SKM-1 (cell line): Measurements from ENCODE around the gene DNAH14.
"Not testable (repeated sequence)": the region's sequence is repeated elsewhere in the genome, so short reads cannot be mapped to it uniquely, and the experiment has no call there.

Experiments used
- DNase-seq: peaks from one replicate; lab custom pipeline; 2025; ENCODE audit not compliant: unreplicated experiment; lab: John Stamatoyannopoulos, UW

DNAH14 gene

GRCh38 chr1:224929335-224930237, at the start of gene DNAH14:
Gene DNAH14, plus strand, starts transcription at chr1:224929675. Its CDS starts 23,028 bp downstream, at chr1:224952703.
- peak; percentile 84 for DNase-seq

GRCh38 chr1:224880593-224881307, 48.7 kb upstream of the DNAH14 start:
- no peak for DNase-seq

- not testable (repeated sequence) for DNase-seq
Measured at GRCh38 chr1:224881308-224881692, 48.2 kb upstream of the DNAH14 start.

- no peak for DNase-seq
Measured at GRCh38 chr1:224881762-224882211, 47.7 kb upstream of the DNAH14 start.

GRCh38 chr1:224882264-224882663, 47.2 kb upstream of the DNAH14 start:
- no peak for DNase-seq

- DNase-seq, result no peak
Measured at GRCh38 chr1:224883091-224883490, 46.4 kb upstream of the DNAH14 start.

GRCh38 chr1:224884361-224884801, 45.1 kb upstream of the DNAH14 start:
- DNase-seq, result no peak

- DNase-seq, result not testable (repeated sequence)
Measured at GRCh38 chr1:224885376-224885775, 44.1 kb upstream of the DNAH14 start.

- peak; percentile 35 for DNase-seq
Measured at GRCh38 chr1:224894915-224895314, 34.6 kb upstream of the DNAH14 start.

- no peak for DNase-seq
Measured at GRCh38 chr1:224896130-224896781, 33.2 kb upstream of the DNAH14 start.

- DNase-seq, result no peak
Measured at GRCh38 chr1:224897529-224898327, 31.7 kb upstream of the DNAH14 start.

- no peak for DNase-seq
Measured at GRCh38 chr1:224898937-224899336, 30.5 kb upstream of the DNAH14 start.

- no peak for DNase-seq
Measured at GRCh38 chr1:224900062-224900630, 29.3 kb upstream of the DNAH14 start.

- DNase-seq, result no peak
Measured at GRCh38 chr1:224901087-224901810, 28.2 kb upstream of the DNAH14 start.

- DNase-seq, result no peak
Measured at GRCh38 chr1:224903955-224904354, 25.5 kb upstream of the DNAH14 start.

- no peak for DNase-seq
Measured at GRCh38 chr1:224906340-224906739, 23.1 kb upstream of the DNAH14 start.

- DNase-seq, result no peak
Measured at GRCh38 chr1:224911217-224911616, 18.3 kb upstream of the DNAH14 start.

GRCh38 chr1:224914292-224914900, 15.1 kb upstream of the DNAH14 start:
- DNase-seq, result no peak

- DNase-seq, result no peak
Measured at GRCh38 chr1:224919508-224919907, 10.0 kb upstream of the DNAH14 start.
